Measurements from ENCODE around the gene DOCK2. TPM values are rescaled to one million over a fixed set of nuclear protein-coding genes. Genes with fewer than 3 reads are reported as not detected.

Gene DOCK2
- total RNA-seq, 1 donor from 2014 or later: 4.2 TPM

- no peak overlapping the region for H3K27ac ChIP-seq (replicated peaks)
- H3K36me3 ChIP-seq: no peaks in the 10 kb centered on the region
- DNase-seq: no peak
- no peaks in the 10 kb centered on the region for H3K4me1 ChIP-seq
- no peak overlapping the region for H3K4me3 ChIP-seq
- H3K27me3 ChIP-seq (ENCODE audit: low read depth): peaks cover 63% of the 10 kb centered on the region
- no peak for TF ChIP-seq CTCF (IDR thresholded peaks at IDR 0.05; ENCODE audit: borderline replicate concordance)
- intact Hi-C loops (cut with micrococcal nuclease): loop anchor here (10.0 kb wide), 1 partner anchor 285 kb away; no protein-coding TSS in a partner anchor
- no peaks in the 10 kb centered on the region for H3K9me3 ChIP-seq (replicated peaks)
Measured at GRCh38 chr5:169989365-169989764, 352.3 kb downstream of the DOCK2 start.

DNA sequence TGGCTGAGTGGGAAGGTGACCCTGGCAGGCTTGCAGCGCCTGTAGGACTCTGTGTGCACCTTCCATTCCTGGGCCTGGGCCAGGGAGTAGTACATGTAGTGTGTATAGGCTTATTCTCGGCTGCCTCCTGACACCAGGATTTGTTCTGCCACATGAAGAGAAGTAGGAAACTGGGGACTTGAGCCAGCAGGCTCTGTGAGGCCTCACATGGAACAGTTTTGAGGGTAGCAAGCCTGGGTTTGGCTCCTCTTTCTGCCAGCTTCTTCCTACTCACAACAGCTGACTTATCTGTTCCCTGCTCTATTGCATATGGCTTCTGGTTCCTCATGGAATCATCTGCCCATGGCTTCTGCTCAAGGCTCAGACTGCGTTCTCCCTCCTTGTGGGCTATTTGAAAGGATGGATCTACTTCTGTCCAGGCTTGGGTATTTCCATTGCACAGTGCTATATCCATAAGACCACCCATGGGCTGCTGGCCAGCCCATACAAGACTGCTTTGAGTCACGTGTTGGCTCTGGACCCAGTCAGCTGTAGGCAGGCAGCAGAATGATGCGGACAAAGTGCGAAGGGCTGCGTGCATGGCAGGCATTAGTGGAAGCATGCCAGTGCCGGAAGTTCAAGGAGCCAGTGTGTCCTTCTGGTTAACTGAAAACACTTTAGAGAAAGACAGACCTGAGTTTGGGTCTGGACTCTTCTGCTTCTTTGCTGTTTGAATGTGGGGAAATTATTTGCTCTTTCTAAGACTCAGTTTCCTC, 354.2 kb downstream of the DOCK2 start:
- Histone ChIP-seq H3K9me3 (replicated peaks) (no peaks in the 10 kb centered on the region), H3K27ac (replicated peaks) (no peak overlapping the region), H3K27me3 (ENCODE audit: low read depth) (peaks cover 60% of the 10 kb centered on the region), H3K4me1 (no peaks in the 10 kb centered on the region), H3K36me3 (no peaks in the 10 kb centered on the region), H3K4me3 (no peak overlapping the region)
- intact Hi-C loops (cut with micrococcal nuclease): no loop called here
- no peak for DNase-seq
- TF ChIP-seq CTCF (IDR thresholded peaks at IDR 0.05; ENCODE audit: borderline replicate concordance): no peak

DNA sequence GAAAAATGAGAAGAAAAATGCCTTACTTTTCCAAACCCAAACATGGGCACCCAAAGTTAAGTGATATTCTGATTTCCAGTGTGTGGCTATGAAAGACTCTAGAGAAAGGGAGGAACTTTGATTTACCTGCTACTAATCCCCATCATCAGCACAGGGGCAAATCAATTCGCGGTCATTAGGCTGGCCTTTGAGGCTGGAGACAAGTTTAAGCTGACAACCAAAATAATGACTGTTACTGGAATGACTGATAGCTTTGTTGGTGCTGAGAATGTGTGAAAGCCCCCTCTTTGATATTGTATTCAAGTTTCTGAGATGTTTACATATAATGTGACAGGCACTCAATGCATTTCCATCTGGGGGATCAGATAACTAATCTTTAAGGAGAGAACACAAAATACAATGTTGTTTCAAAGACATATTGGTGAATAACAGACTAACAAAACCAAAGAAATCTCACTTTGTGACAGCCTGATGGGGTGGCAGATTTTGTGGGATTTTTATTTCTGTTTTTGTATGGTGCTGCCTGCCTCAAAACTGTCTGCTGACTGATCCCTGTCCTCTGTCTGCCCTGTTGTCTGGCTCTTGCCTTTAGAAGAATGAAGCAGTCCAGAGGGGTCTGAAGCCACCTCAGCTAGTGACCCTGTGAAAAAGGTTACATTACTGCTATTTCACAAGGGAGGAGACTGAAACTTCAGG, 355.9 kb downstream of the DOCK2 start:
- Histone ChIP-seq H3K27ac (replicated peaks) (no peak overlapping the region), H3K27me3 (ENCODE audit: low read depth) (peaks cover 49% of the 10 kb centered on the region), H3K4me1 (no peaks in the 10 kb centered on the region), H3K36me3 (no peaks in the 10 kb centered on the region), H3K4me3 (no peak overlapping the region), H3K9me3 (replicated peaks) (no peaks in the 10 kb centered on the region)
- intact Hi-C loops (cut with micrococcal nuclease): no loop called here
- no peak for TF ChIP-seq CTCF (IDR thresholded peaks at IDR 0.05; ENCODE audit: borderline replicate concordance)
- DNase-seq: no peak

DNA sequence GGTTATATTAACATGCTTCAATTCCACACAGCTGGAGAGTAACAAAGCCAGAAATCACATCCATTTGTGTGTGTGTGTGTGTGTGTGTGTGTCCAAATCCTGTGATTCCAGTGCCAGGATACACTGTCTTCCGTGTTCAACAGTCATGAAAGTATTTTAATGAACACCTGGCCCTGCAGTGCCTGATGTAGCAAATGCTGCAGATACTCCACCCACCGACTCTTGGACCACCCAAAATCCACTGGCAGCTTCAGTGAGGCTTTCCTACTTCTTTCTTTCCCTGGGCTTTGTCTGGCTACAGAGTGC, 356.4 kb downstream of the DOCK2 start:
- intact Hi-C loops (cut with micrococcal nuclease): no loop called here
- TF ChIP-seq CTCF (IDR thresholded peaks at IDR 0.05; ENCODE audit: borderline replicate concordance): no peak
- peaks cover 45% of the 10 kb centered on the region for H3K27me3 ChIP-seq (ENCODE audit: low read depth)
- no peak overlapping the region for H3K4me3 ChIP-seq
- no peak for DNase-seq
- no peaks in the 10 kb centered on the region for H3K4me1 ChIP-seq
- H3K9me3 ChIP-seq (replicated peaks): no peaks in the 10 kb centered on the region
- no peaks in the 10 kb centered on the region for H3K36me3 ChIP-seq
- H3K27ac ChIP-seq (replicated peaks): no peak overlapping the region

GRCh38 chr5:169997798-169998197, 360.7 kb downstream of the DOCK2 start:
- peaks cover 25% of the 10 kb centered on the region for H3K27me3 ChIP-seq (ENCODE audit: low read depth)
- no peak overlapping the region for H3K27ac ChIP-seq (replicated peaks)
- intact Hi-C loops (cut with micrococcal nuclease): no loop called here
- no peaks in the 10 kb centered on the region for H3K36me3 ChIP-seq
- no peaks in the 10 kb centered on the region for H3K9me3 ChIP-seq (replicated peaks)
- TF ChIP-seq CTCF (IDR thresholded peaks at IDR 0.05; ENCODE audit: borderline replicate concordance): no peak
- H3K4me3 ChIP-seq: no peak overlapping the region
- DNase-seq: no peak
- no peaks in the 10 kb centered on the region for H3K4me1 ChIP-seq

Data from left ventricle myocardium inferior (tissue), 1 donor.